ENCODE data around the gene WASHC4. TPM values are rescaled to one million over a fixed set of nuclear protein-coding genes. Genes with fewer than 3 reads are reported as not detected.

WASHC4 gene
- total RNA-seq, 3 donors from 2014 or later, result 34.2 to 50.4 (median 34.7) TPM

- intact Hi-C loops (cut with DNase I, micrococcal nuclease), result no loop called here
- H3K4me1 ChIP-seq (ENCODE audit: low read depth), result peaks cover under 1% of the 10 kb centered on the region
- no peak for TF ChIP-seq CTCF (IDR thresholded peaks at IDR 0.05)
- H3K9me3 ChIP-seq, result no peaks in the 10 kb centered on the region
- ATAC-seq (no peak), DNase-seq (no peak)
- no peaks in the 10 kb centered on the region for H3K36me3 ChIP-seq (ENCODE audit: low read depth)
- H3K4me3 ChIP-seq, result no peak overlapping the region
Observed at GRCh38 chr12:105077435-105077834, 30.1 kb upstream of the WASHC4 start.

GRCh38 chr12:105078712-105079570 lies 28.6 kb upstream of the WASHC4 start:
- ATAC-seq (peak; percentile 38), DNase-seq (no peak)
- Histone ChIP-seq H3K36me3 (ENCODE audit: low read depth) (no peaks in the 10 kb centered on the region), H3K9me3 (no peaks in the 10 kb centered on the region), H3K4me1 (ENCODE audit: low read depth) (peaks cover 8% of the 10 kb centered on the region), H3K4me3 (no peak overlapping the region)
- no peak for TF ChIP-seq CTCF (IDR thresholded peaks at IDR 0.05)
- intact Hi-C loops (cut with DNase I, micrococcal nuclease), result no loop called here

GRCh38 chr12:105083031-105083430 lies 24.5 kb upstream of the WASHC4 start:
- no peak for ATAC-seq
- DNase-seq, result no peak
- TF ChIP-seq CTCF (IDR thresholded peaks at IDR 0.05), result no peak
- Histone ChIP-seq H3K36me3 (ENCODE audit: low read depth) (no peaks in the 10 kb centered on the region), H3K4me1 (ENCODE audit: low read depth) (peaks cover 8% of the 10 kb centered on the region), H3K9me3 (no peaks in the 10 kb centered on the region), H3K4me3 (no peak overlapping the region)
- intact Hi-C loops (cut with DNase I, micrococcal nuclease), result no loop called here

GRCh38 chr12:105083551-105084105 lies 23.9 kb upstream of the WASHC4 start:
- DNase-seq, result peak; percentile 40 to 60 (median 45)
- Histone ChIP-seq H3K36me3 (ENCODE audit: low read depth) (no peaks in the 10 kb centered on the region), H3K4me1 (ENCODE audit: low read depth) (peaks cover 8% of the 10 kb centered on the region), H3K9me3 (no peaks in the 10 kb centered on the region), H3K4me3 (no peak overlapping the region)
- intact Hi-C loops (cut with DNase I, micrococcal nuclease), result no loop called here
- no peak for TF ChIP-seq CTCF (IDR thresholded peaks at IDR 0.05)
- peak; percentile 14 for ATAC-seq

GRCh38 chr12:105084251-105085250 lies 23.0 kb upstream of the WASHC4 start, which contains the start of gene ALDH1L2:
Gene ALDH1L2 (minus strand): TSS chr12:105084458. CDS start chr12:105084436, 22 bp downstream.
- Histone ChIP-seq H3K4me1 (ENCODE audit: low read depth) (peaks cover 8% of the 10 kb centered on the region), H3K4me3 (no peak within 1 kb of the TSS), H3K9me3 (no peaks in the 10 kb centered on the region), H3K36me3 (ENCODE audit: low read depth) (no peaks in the 10 kb centered on the region)
- ATAC-seq (peak; percentile 99), DNase-seq (peak; percentile 82 to 87 (median 86))
- TF ChIP-seq CTCF (IDR thresholded peaks at IDR 0.05), result no peak
- intact Hi-C loops (cut with DNase I, micrococcal nuclease), result no loop called here

Data from mucosa of descending colon (tissue), 3 donors.